HepG2 (cell line): ENCODE data around the gene RAB43. TPM values are rescaled to one million over a fixed set of nuclear protein-coding genes. Genes with fewer than 3 reads are reported as not detected.

Experiments used
- ARNT2 ChIP-seq: sonication (generic); formaldehyde crosslinking; IDR thresholded peaks from 2 replicates; pipeline ENCODE4 v1.8.0; 2022; ENCODE audit warnings: mild to moderate bottlenecking, low read depth, missing genetic modification reagents, moderate library complexity
- BRD4 ChIP-seq: sonication (generic); formaldehyde crosslinking; IDR thresholded peaks from 2 replicates; pipeline ENCODE4 v1.4.0; 2020; ENCODE audit warnings: missing genetic modification reagents
- EED ChIP-seq: sonication (generic); formaldehyde crosslinking; IDR thresholded peaks from 2 replicates; pipeline ENCODE4 v1.5.0; 2020; ENCODE audit warnings: mild to moderate bottlenecking, missing genetic modification reagents
- FOSL2 ChIP-seq: sonication (generic); formaldehyde crosslinking; IDR thresholded peaks from 2 replicates; pipeline ENCODE4 v1.4.0; 2020; ENCODE audit warnings: missing genetic modification reagents
- HES4 ChIP-seq: sonication (generic); formaldehyde crosslinking; IDR thresholded peaks from 2 replicates; pipeline ENCODE4 v1.9.0; 2021; ENCODE audit warnings: mild to moderate bottlenecking, missing genetic modification reagents, borderline replicate concordance
- IRX3 ChIP-seq: sonication (generic); formaldehyde crosslinking; IDR thresholded peaks from 2 replicates; pipeline ENCODE4 v1.8.1; 2023; ENCODE audit warnings: mild to moderate bottlenecking, low read depth, missing genetic modification reagents, borderline replicate concordance
- KDM5A ChIP-seq: fragments of 200-600 bp; sonication (generic); IDR thresholded peaks from 2 replicates; pipeline ENCODE4 v1.7.0; 2018; ENCODE audit warnings: antibody characterized with exemption, mild to moderate bottlenecking, low read length, borderline replicate concordance
- NR2C2 ChIP-seq: sonication (generic); formaldehyde crosslinking; IDR thresholded peaks from 2 replicates; pipeline ENCODE4 v1.4.0; 2020; ENCODE audit warnings: missing genetic modification reagents, mild to moderate bottlenecking, moderate library complexity, borderline replicate concordance
- PHF21A ChIP-seq: sonication (generic); formaldehyde crosslinking; IDR thresholded peaks from 2 replicates; pipeline ENCODE4 v1.5.0; 2020; ENCODE audit warnings: mild to moderate bottlenecking, missing genetic modification reagents
- ZFAT ChIP-seq: sonication (generic); formaldehyde crosslinking; conservative IDR thresholded peaks from 2 replicates; pipeline ENCODE4 v1.8.1; 2023; ENCODE audit warnings: missing genetic modification reagents, inconsistent platforms
- ZNF776 ChIP-seq: sonication (generic); formaldehyde crosslinking; IDR thresholded peaks from 2 replicates; pipeline ENCODE4 v1.4.0; 2020; ENCODE audit warnings: mild to moderate bottlenecking, missing genetic modification reagents
- polyA plus RNA-seq, 8 experiments: library from polyadenylated mRNA; depleted of rRNA in 3 of 8; stranded (reverse) in 7 of 8; unstranded in 1 of 8; fragments of >200 nt; fragmentation: Illumina TruSeq in 4 of 8; extraction: Trizol in 4 of 8; gene quantifications; 2 replicates each; pipeline versions ENCODE4 v1.2.1 to v1.2.3, GENCODE V29; 2011 to 2016; ENCODE audit warnings: low read depth in 4 of 8, missing spikeins in 1 of 8, mixed read lengths in 1 of 8; ENCODE audit not compliant: insufficient read depth in 1 of 8
- total RNA-seq, 5 experiments: library from RNA; depleted of rRNA; stranded (reverse); fragments of >200 nt; fragmentation: Illumina TruSeq; extraction: Trizol; gene quantifications; 2 replicates each; pipeline ENCODE4 v1.2.3, GENCODE V29; 2016; ENCODE audit warnings: low read depth in 1 of 5
- TF ChIP-seq, protein P1 (sequence below): sonication (generic); formaldehyde crosslinking; IDR thresholded peaks from 2 replicates; pipeline ENCODE4 v1.4.0; 2020; ENCODE audit warnings: mild to moderate bottlenecking, low read depth, missing genetic modification reagents
- TF ChIP-seq, protein P2 (sequence below): sonication (generic); formaldehyde crosslinking; IDR thresholded peaks from 2 replicates; pipeline ENCODE4 v1.4.0; 2020; ENCODE audit warnings: missing genetic modification reagents, borderline replicate concordance
- TF ChIP-seq, protein P3 (sequence below), 2 experiments: sonication (generic) in 1 of 2; formaldehyde crosslinking in 1 of 2; IDR thresholded peaks; 2 replicates each; pipeline versions ENCODE4 v1.4.0 to v1.6.1; 2018 to 2020; ENCODE audit warnings: missing genetic modification reagents in 2 of 2, borderline replicate concordance in 1 of 2, low read depth in 1 of 2, mild to moderate bottlenecking in 1 of 2, missing biosample characterization in 1 of 2
- TF ChIP-seq, protein P4 (sequence below): IDR thresholded peaks from 2 replicates; pipeline ENCODE4 v1.6.1; 2016; ENCODE audit warnings: low read depth, missing genetic modification reagents, missing compliant biosample characterization

The RAB43 gene
- total and polyA plus RNA-seq, 2 of the 13 experiments (the other 11 are each of a cell fraction or from before 2014, with no cell fraction given), result 11.8 to 18.4 TPM

DNA sequence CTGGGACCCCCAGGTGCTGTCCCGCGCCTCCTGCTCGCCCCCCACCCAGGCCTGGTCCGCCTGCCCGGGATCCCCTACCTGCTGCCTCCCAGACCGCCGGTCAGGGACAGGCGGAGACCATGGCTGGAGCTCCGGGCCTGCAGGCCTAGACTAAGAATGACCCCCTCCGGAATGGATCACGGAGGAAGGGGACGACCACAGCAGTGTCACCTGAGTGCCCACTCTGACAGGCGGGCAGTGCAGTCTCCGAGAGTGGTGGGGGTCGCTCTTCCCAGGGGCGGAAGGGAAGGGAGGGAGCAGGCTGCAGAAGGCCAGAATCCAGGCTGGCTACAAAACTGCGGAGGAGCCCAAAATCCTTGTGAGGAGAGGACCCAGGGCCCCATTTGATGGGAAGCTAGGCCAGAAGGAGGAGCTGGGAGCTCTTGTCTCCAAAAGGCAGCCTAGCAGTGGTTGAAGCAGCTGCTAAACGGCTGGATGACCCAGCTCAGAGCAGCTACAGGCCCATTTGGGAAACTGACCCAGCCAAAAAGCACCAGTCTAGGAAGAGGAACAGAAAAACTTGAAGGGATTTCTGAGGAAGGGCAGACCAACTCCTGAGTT, 908 bp upstream of the RAB43 start (continued):
- TF ChIP-seq, protein P1, sequence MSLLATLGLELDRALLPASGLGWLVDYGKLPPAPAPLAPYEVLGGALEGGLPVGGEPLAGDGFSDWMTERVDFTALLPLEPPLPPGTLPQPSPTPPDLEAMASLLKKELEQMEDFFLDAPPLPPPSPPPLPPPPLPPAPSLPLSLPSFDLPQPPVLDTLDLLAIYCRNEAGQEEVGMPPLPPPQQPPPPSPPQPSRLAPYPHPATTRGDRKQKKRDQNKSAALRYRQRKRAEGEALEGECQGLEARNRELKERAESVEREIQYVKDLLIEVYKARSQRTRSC, result no peak
- TF ChIP-seq PHF21A (CRISPR knock-in tag) (no peak), ARNT2 (CRISPR knock-in tag) (0 out of 2 replicates have a peak, but pooled peaks have one; percentile 14), HES4 (CRISPR knock-in tag) (no peak), KDM5A (peak; percentile 45; the same call in 1 of the 2 replicates), IRX3 (CRISPR knock-in tag) (0 out of 2 replicates have a peak, but pooled peaks have one; percentile 48), FOSL2 (CRISPR knock-in tag) (no peak), NR2C2 (CRISPR knock-in tag) (0 out of 2 replicates have a peak, but pooled peaks have one; percentile 39), BRD4 (CRISPR knock-in tag) (no peak), ZNF776 (CRISPR knock-in tag) (no peak), ZFAT (no peak), EED (CRISPR knock-in tag) (no peak)
- TF ChIP-seq, protein P2, sequence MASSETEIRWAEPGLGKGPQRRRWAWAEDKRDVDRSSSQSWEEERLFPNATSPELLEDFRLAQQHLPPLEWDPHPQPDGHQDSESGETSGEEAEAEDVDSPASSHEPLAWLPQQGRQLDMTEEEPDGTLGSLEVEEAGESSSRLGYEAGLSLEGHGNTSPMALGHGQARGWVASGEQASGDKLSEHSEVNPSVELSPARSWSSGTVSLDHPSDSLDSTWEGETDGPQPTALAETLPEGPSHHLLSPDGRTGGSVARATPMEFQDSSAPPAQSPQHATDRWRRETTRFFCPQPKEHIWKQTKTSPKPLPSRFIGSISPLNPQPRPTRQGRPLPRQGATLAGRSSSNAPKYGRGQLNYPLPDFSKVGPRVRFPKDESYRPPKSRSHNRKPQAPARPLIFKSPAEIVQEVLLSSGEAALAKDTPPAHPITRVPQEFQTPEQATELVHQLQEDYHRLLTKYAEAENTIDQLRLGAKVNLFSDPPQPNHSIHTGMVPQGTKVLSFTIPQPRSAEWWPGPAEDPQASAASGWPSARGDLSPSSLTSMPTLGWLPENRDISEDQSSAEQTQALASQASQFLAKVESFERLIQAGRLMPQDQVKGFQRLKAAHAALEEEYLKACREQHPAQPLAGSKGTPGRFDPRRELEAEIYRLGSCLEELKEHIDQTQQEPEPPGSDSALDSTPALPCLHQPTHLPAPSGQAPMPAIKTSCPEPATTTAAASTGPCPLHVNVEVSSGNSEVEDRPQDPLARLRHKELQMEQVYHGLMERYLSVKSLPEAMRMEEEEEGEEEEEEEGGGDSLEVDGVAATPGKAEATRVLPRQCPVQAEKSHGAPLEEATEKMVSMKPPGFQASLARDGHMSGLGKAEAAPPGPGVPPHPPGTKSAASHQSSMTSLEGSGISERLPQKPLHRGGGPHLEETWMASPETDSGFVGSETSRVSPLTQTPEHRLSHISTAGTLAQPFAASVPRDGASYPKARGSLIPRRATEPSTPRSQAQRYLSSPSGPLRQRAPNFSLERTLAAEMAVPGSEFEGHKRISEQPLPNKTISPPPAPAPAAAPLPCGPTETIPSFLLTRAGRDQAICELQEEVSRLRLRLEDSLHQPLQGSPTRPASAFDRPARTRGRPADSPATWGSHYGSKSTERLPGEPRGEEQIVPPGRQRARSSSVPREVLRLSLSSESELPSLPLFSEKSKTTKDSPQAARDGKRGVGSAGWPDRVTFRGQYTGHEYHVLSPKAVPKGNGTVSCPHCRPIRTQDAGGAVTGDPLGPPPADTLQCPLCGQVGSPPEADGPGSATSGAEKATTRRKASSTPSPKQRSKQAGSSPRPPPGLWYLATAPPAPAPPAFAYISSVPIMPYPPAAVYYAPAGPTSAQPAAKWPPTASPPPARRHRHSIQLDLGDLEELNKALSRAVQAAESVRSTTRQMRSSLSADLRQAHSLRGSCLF, result no peak
- TF ChIP-seq, protein P3, sequence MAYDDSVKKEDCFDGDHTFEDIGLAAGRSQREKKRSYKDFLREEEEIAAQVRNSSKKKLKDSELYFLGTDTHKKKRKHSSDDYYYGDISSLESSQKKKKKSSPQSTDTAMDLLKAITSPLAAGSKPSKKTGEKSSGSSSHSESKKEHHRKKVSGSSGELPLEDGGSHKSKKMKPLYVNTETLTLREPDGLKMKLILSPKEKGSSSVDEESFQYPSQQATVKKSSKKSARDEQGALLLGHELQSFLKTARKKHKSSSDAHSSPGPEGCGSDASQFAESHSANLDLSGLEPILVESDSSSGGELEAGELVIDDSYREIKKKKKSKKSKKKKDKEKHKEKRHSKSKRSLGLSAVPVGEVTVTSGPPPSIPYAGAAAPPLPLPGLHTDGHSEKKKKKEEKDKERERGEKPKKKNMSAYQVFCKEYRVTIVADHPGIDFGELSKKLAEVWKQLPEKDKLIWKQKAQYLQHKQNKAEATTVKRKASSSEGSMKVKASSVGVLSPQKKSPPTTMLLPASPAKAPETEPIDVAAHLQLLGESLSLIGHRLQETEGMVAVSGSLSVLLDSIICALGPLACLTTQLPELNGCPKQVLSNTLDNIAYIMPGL (CRISPR knock-in tag; IDR thresholded peaks at IDR 0.05; ENCODE audit: borderline replicate concordance in 1 of 2, low read depth in 1 of 2), result peak in 1 of 2 experiments; percentile 57; a peak in 1 of 4 replicates
- TF ChIP-seq, protein P4, sequence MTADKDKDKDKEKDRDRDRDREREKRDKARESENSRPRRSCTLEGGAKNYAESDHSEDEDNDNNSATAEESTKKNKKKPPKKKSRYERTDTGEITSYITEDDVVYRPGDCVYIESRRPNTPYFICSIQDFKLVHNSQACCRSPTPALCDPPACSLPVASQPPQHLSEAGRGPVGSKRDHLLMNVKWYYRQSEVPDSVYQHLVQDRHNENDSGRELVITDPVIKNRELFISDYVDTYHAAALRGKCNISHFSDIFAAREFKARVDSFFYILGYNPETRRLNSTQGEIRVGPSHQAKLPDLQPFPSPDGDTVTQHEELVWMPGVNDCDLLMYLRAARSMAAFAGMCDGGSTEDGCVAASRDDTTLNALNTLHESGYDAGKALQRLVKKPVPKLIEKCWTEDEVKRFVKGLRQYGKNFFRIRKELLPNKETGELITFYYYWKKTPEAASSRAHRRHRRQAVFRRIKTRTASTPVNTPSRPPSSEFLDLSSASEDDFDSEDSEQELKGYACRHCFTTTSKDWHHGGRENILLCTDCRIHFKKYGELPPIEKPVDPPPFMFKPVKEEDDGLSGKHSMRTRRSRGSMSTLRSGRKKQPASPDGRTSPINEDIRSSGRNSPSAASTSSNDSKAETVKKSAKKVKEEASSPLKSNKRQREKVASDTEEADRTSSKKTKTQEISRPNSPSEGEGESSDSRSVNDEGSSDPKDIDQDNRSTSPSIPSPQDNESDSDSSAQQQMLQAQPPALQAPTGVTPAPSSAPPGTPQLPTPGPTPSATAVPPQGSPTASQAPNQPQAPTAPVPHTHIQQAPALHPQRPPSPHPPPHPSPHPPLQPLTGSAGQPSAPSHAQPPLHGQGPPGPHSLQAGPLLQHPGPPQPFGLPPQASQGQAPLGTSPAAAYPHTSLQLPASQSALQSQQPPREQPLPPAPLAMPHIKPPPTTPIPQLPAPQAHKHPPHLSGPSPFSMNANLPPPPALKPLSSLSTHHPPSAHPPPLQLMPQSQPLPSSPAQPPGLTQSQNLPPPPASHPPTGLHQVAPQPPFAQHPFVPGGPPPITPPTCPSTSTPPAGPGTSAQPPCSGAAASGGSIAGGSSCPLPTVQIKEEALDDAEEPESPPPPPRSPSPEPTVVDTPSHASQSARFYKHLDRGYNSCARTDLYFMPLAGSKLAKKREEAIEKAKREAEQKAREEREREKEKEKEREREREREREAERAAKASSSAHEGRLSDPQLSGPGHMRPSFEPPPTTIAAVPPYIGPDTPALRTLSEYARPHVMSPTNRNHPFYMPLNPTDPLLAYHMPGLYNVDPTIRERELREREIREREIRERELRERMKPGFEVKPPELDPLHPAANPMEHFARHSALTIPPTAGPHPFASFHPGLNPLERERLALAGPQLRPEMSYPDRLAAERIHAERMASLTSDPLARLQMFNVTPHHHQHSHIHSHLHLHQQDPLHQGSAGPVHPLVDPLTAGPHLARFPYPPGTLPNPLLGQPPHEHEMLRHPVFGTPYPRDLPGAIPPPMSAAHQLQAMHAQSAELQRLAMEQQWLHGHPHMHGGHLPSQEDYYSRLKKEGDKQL (CRISPR knock-in tag), result no peak
